Transverse colon (tissue), 4 donors: Measurements from ENCODE around the gene CPNE1. TPM values are rescaled to one million over a fixed set of nuclear protein-coding genes. Genes with fewer than 3 reads are reported as not detected.

Experiments
- DNase-seq: peaks from one replicate; pipeline ENCODE4 v3.0.0-alpha.2; 2019
- H3K27ac ChIP-seq, 4 donors: fragments of 200-600 bp; sonication (generic); 2 replicates each; pipeline ENCODE4 v1.5.1; 2016 to 2018; ENCODE audit warnings: inconsistent platforms in 4 of 4
- H3K27me3 ChIP-seq: fragments of 200-600 bp; sonication (generic); 2 replicates; pipeline ENCODE4 v1.5.1; 2017; ENCODE audit warnings: inconsistent platforms
- H3K36me3 ChIP-seq, 4 donors: fragments of 200-600 bp; sonication (generic); 2 replicates each; pipeline ENCODE4 v1.5.1; 2017 to 2019; ENCODE audit warnings: inconsistent platforms in 4 of 4
- H3K4me1 ChIP-seq, 4 donors: fragments of 200-600 bp; sonication (generic); 2 replicates each; pipeline ENCODE4 v1.5.1; 2017 to 2020; ENCODE audit warnings: inconsistent platforms in 4 of 4
- H3K4me3 ChIP-seq, 4 donors: fragments of 200-600 bp; sonication (generic); 1 replicate in 1 of 4; 2 replicates in 3 of 4; pipeline versions ENCODE4 v1.5.1 to v1.6.1; 2017 to 2019; ENCODE audit warnings: inconsistent platforms in 4 of 4
- H3K9me3 ChIP-seq, 2 donors: fragments of 200-600 bp; sonication (generic); 2 replicates each; pipeline ENCODE4 v1.5.1; 2017 to 2019; ENCODE audit warnings: inconsistent platforms in 2 of 2
- CTCF ChIP-seq, 5 experiments: fragments of 200-600 bp in 3 of 5; fragments of 450-650 bp in 2 of 5; sonication (generic) in 3 of 5; IDR thresholded peaks; 1 replicate in 2 of 5; 2 replicates in 3 of 5; pipeline ENCODE4 v1.5.1; 2016 to 2017; ENCODE audit warnings: antibody characterized with exemption in 5 of 5, inconsistent platforms in 3 of 5, mild to moderate bottlenecking in 2 of 5, moderate library complexity in 1 of 5
- EP300 ChIP-seq: sonication (generic); formaldehyde crosslinking; IDR thresholded peaks from one replicate; pipeline ENCODE4 v1.6.1; 2017; ENCODE audit warnings: antibody characterized with exemption, low read depth
- POLR2A ChIP-seq: fragments of 450-650 bp; IDR thresholded peaks from one replicate; pipeline ENCODE4 v1.6.1; 2016; ENCODE audit warnings: antibody characterized with exemption, mild to moderate bottlenecking, moderate library complexity
- POLR2AphosphoS5 ChIP-seq, 3 donors: sonication (generic); formaldehyde crosslinking; IDR thresholded peaks; one replicate each; pipeline ENCODE4 v1.6.1; 2016; ENCODE audit warnings: antibody characterized with exemption in 3 of 3
- WGBS, 2 donors: methylation state at CpG; one replicate each; pipeline ENCODE4 v1.1.5; 2018; ENCODE audit warnings: low coverage in 1 of 2; 5-methylcytosine and 5-hydroxymethylcytosine counted together
- in situ Hi-C, 4 donors: fragments of 200-750 bp; cut with MboI; loops; one replicate each; pipeline versions ENCODE4 v1.15.0 to v1.15.1; 2017; ENCODE audit warnings: low sequenced_read_pairs in 3 of 4, low pct_ligation_motif_present in 1 of 4, low pct_unique_long_range_greater_than_20kb in 1 of 4
- intact Hi-C: fragments of 100-400 bp; cut with DNase I; formaldehyde crosslinking; loops from one replicate; pipeline ENCODE4 v1.15.1; 2023; ENCODE audit warnings: low total_unique reads
- total RNA-seq, 4 donors: library from RNA; depleted of rRNA; stranded (reverse); fragments of >200 nt; gene quantifications; one replicate each; pipeline ENCODE4 v1.1.0, GENCODE V29; 2016

The CPNE1 gene
- total RNA-seq, 4 donors from 2014 or later: 67.7 to 225 (median 132) TPM

GRCh38 chr20:35630636-35631035 lies 34.1 kb downstream of the CPNE1 start:
- Histone ChIP-seq H3K36me3 (peaks cover 0 to 50% (median 14%) of the 10 kb centered on the region in 4 donors), H3K4me1 (no peaks in the 10 kb centered on the region), H3K9me3 (no peaks in the 10 kb centered on the region), H3K27ac (no peak overlapping the region), H3K27me3 (no peaks in the 10 kb centered on the region), H3K4me3 (no peak overlapping the region)
- TF ChIP-seq POLR2A (no peak), CTCF (IDR thresholded peaks at IDR 0.05) (no peak), EP300 (no peak), POLR2AphosphoS5 (IDR thresholded peaks at IDR 0.05) (no peak)
- DNase-seq: no peak
- intact Hi-C loops: no loop called here
- in situ Hi-C loops: no loop called here
- WGBS, 2 donors: 94% methylated on average over 4 of the region's 4 CpGs; no CpG with 5 or more reads in 1 of the 2 donors

DNA sequence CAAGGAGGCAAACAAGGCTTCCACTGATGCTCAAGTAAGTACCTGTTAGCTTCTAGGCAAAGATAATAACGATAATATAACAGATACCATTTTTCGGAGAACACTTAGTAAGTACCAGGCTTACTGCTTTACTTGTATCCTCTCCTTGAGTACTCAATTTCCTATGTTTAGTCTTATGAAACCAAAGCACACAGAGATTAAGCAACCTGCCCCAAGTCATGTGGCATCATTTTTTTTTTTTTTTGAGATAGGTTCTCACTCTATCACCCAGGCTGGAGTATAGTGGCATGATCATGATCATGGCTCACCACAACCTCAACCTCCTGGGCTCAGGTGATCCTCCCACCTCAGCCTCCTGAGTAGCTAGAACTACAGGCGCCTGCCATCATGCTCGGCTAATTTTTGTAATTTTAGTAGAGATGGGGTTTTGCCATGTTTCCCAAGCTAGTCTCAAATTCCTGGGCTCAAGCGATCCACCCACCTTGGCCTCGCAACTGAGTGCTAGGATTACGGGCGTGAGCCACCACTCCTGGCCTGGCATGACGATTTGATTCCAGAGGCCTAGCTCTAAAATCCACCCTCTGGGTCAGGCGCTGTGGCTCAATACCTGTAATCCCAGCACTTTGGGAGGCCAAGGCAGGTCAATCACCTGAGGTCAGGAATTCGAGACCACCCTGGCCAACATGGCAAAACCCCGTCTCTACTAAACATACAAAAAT lies 35.1 kb downstream of the CPNE1 start:
- Histone ChIP-seq H3K4me1 (no peaks in the 10 kb centered on the region), H3K27me3 (no peaks in the 10 kb centered on the region), H3K27ac (no peak overlapping the region), H3K9me3 (no peaks in the 10 kb centered on the region), H3K4me3 (no peak overlapping the region), H3K36me3 (peaks cover 0 to 51% (median 17%) of the 10 kb centered on the region in 4 donors)
- DNase-seq: no peak
- intact Hi-C loops (no loop called here), in situ Hi-C loops (no loop called here)
- TF ChIP-seq EP300: no peak
- TF ChIP-seq CTCF (IDR thresholded peaks at IDR 0.05): no peak
- TF ChIP-seq POLR2A: no peak
- TF ChIP-seq POLR2AphosphoS5 (IDR thresholded peaks at IDR 0.05): no peak
- WGBS, 2 donors: 91 to 100% methylated on average over 2 to 12 of the region's 12 CpGs

DNA sequence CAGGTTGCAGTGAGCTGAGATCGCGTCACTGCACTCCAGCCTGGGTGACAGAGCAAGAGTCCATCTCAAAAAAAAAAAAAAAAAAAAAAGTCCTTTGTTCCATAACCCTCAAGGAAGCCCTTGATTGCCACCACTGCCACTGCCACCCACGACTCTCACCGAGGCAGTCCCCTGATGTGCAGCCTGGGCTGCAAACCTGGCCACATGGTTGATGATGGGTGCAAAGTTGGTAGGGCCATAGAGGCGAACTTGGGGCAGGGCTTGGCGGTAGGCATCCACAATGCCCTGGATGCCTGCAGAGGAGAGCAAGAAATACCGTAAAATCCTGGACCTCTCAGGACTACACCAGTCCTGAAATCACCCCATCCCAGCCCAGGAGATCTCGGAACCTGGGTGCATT lies 37.6 kb downstream of the CPNE1 start:
- DNase-seq: no peak
- in situ Hi-C loops: no loop called here
- H3K27ac ChIP-seq: no peak overlapping the region
- no peaks in the 10 kb centered on the region for H3K27me3 ChIP-seq
- H3K9me3 ChIP-seq: no peaks in the 10 kb centered on the region
- TF ChIP-seq POLR2A (no peak), CTCF (IDR thresholded peaks at IDR 0.05) (no peak), POLR2AphosphoS5 (IDR thresholded peaks at IDR 0.05) (no peak), EP300 (no peak)
- H3K36me3 ChIP-seq: peaks cover 0 to 51% (median 17%) of the 10 kb centered on the region in 4 donors
- H3K4me1 ChIP-seq: no peaks in the 10 kb centered on the region
- no peak overlapping the region for H3K4me3 ChIP-seq
- WGBS, 2 donors: 96 to 100% methylated on average over 1 to 8 of the region's 8 CpGs
- intact Hi-C loops: no loop called here

- Histone ChIP-seq H3K4me1 (no peaks in the 10 kb centered on the region), H3K9me3 (no peaks in the 10 kb centered on the region), H3K36me3 (peaks cover 0 to 48% (median 17%) of the 10 kb centered on the region in 4 donors), H3K27ac (no peak overlapping the region), H3K4me3 (no peak overlapping the region), H3K27me3 (no peaks in the 10 kb centered on the region)
- intact Hi-C loops (no loop called here), in situ Hi-C loops (no loop called here)
- DNase-seq: no peak
- no peak for TF ChIP-seq EP300
- no peak for TF ChIP-seq POLR2AphosphoS5 (IDR thresholded peaks at IDR 0.05)
- WGBS, 2 donors: 93% methylated on average over 13 of the region's 13 CpGs; no CpG with 5 or more reads in 1 of the 2 donors
These were observed 38.2 kb downstream of the CPNE1 start for GRCh38 chr20:35626386-35627001.
